A549 (cell line): ENCODE results near the gene PHAF1. TPM values are rescaled to one million over a fixed set of nuclear protein-coding genes. Genes with fewer than 3 reads are reported as not detected.
A peak's percentile ranks its signal among the peaks of the same experiment; 100 is the strongest.

Experiments
- ATAC-seq, 2 experiments: fragments of 200-7000 bp in 1 of 2; fragments of >200 bp in 1 of 2; cut with Nextera tagmentation in 1 of 2; cut with Tn5 transposase in 1 of 2; 3 replicates each; pipeline versions ENCODE4 v1.8.0 to v1.9.1; 2018 to 2020; ENCODE audit warnings: mild to moderate bottlenecking in 1 of 2, moderate library complexity in 1 of 2
- CTCF ChIA-PET: fragments of 300-600 bp; sonication (Branson Sonifier 250); formaldehyde crosslinking; extraction: SDS; loops from one replicate; lab custom pipeline; 2021; ENCODE audit warnings: antibody characterized with exemption, inconsistent platforms; lab: Yijun Ruan, JAX
- POLR2A ChIA-PET: fragments of 350-600 bp; formaldehyde crosslinking; extraction: SDS; loops from one replicate; lab custom pipeline; 2021; ENCODE audit warnings: antibody characterized with exemption, inconsistent platforms; lab: Yijun Ruan, JAX
- DNase-seq, 2 experiments: peaks; one replicate each; pipeline versions ENCODE4 v3.0.0 to v3.0.0-alpha.2; 2011 to 2016; ENCODE audit warnings: low read depth in 1 of 2, low spot score in 1 of 2
- FAIRE-seq: peaks from 2 replicates; lab custom pipeline; 2011; peaks lifted over from hg19 to GRCh38; lab: Jason Lieb, UNC
- H3K27ac ChIP-seq, 2 experiments: fragments of >200 bp; sonication (Bioruptor Twin); formaldehyde crosslinking; 3 replicates each; pipeline ENCODE4 v1.5.1; 2016 to 2017
- H3K4me1 ChIP-seq: fragments of >200 bp; sonication (Bioruptor Twin); formaldehyde crosslinking; 3 replicates; pipeline ENCODE4 v1.6.1; 2016
- H3K4me2 ChIP-seq: fragments of >200 bp; sonication (Bioruptor Twin); formaldehyde crosslinking; 3 replicates; pipeline ENCODE4 v1.6.1; 2016
- H3K4me3 ChIP-seq: fragments of >200 bp; sonication (Bioruptor Twin); formaldehyde crosslinking; 3 replicates; pipeline ENCODE4 v1.5.1; 2016
- H3K9me3 ChIP-seq: fragments of >200 bp; sonication (Bioruptor Twin); formaldehyde crosslinking; 3 replicates; pipeline ENCODE4 v1.6.1; 2016
- BHLHE40 ChIP-seq: IDR thresholded peaks from 2 replicates; pipeline ENCODE4 v1.6.1; 2012; ENCODE audit warnings: low read depth, low read length, inconsistent platforms
- CBX2 ChIP-seq: fragments of 200-600 bp; sonication (generic); IDR thresholded peaks from 2 replicates; pipeline ENCODE4 v1.6.1; 2016; ENCODE audit warnings: low read depth, mild to moderate bottlenecking, borderline replicate concordance
- CBX8 ChIP-seq: fragments of 200-600 bp; sonication (generic); IDR thresholded peaks from 2 replicates; pipeline ENCODE4 v1.6.1; 2016
- CEBPB ChIP-seq, 2 experiments: fragments of >200 bp in 1 of 2; sonication (Bioruptor Twin) in 1 of 2; formaldehyde crosslinking in 1 of 2; IDR thresholded peaks; 2 replicates each; pipeline ENCODE4 v1.6.1; 2012 to 2016
- CHD2 ChIP-seq: fragments of 150-350 bp; IDR thresholded peaks from 2 replicates; pipeline ENCODE4 v1.6.1; 2014; ENCODE audit warnings: low read length; ENCODE audit not compliant: partially characterized antibody
- CHD4 ChIP-seq: fragments of 200-600 bp; sonication (generic); IDR thresholded peaks from 2 replicates; pipeline ENCODE4 v1.6.1; 2016; ENCODE audit warnings: antibody characterized with exemption, mild to moderate bottlenecking, borderline replicate concordance
- EHF ChIP-seq: fragments of 250-450 bp; sonication (Bioruptor Pico); IDR thresholded peaks from 2 replicates; pipeline ENCODE4 v1.5.0; 2020; ENCODE audit warnings: mild to moderate bottlenecking
- ELK1 ChIP-seq: fragments of 150-350 bp; IDR thresholded peaks from 2 replicates; pipeline ENCODE4 v1.6.1; 2014; ENCODE audit warnings: low read depth, mild to moderate bottlenecking, low read length
- EP300 ChIP-seq, 2 experiments: fragments of >200 bp; sonication (Bioruptor Twin); formaldehyde crosslinking; IDR thresholded peaks; 2 replicates in 1 of 2; 3 replicates in 1 of 2; pipeline ENCODE4 v1.6.1; 2016 to 2017
- FOSB ChIP-seq: fragments of 250-450 bp; sonication (Bioruptor Pico); IDR thresholded peaks from 2 replicates; pipeline ENCODE4 v1.5.0; 2020; ENCODE audit warnings: mild to moderate bottlenecking, moderate library complexity
- FOSL2 ChIP-seq, 2 experiments: fragments of 450-650 bp in 1 of 2; fragments of >200 bp in 1 of 2; sonication (Bioruptor Twin) in 1 of 2; formaldehyde crosslinking; IDR thresholded peaks; 2 replicates each; pipeline versions ENCODE4 v1.5.0 to v1.6.1; 2016 to 2020; ENCODE audit warnings: mild to moderate bottlenecking in 1 of 2, moderate library complexity in 1 of 2
- FOXS1 ChIP-seq: fragments of 250-450 bp; sonication (Bioruptor Pico); IDR thresholded peaks from 2 replicates; pipeline ENCODE4 v1.5.0; 2020; ENCODE audit warnings: mild to moderate bottlenecking, moderate library complexity
- HMGXB4 ChIP-seq: fragments of 250-450 bp; sonication (Bioruptor Pico); IDR thresholded peaks from 2 replicates; pipeline ENCODE4 v1.5.0; 2021; ENCODE audit warnings: mild to moderate bottlenecking, moderate library complexity, borderline replicate concordance
- HOXB13 ChIP-seq: fragments of 250-450 bp; sonication (Bioruptor Pico); IDR thresholded peaks from 2 replicates; pipeline ENCODE4 v1.5.0; 2020; ENCODE audit warnings: low read depth, mild to moderate bottlenecking, moderate library complexity
- JUN ChIP-seq, 2 experiments: fragments of >200 bp; sonication (Bioruptor Twin); formaldehyde crosslinking; IDR thresholded peaks; 2 replicates in 1 of 2; 3 replicates in 1 of 2; pipeline ENCODE4 v1.6.1; 2016 to 2017
- KDM5A ChIP-seq: fragments of 200-600 bp; sonication (generic); IDR thresholded peaks from 2 replicates; pipeline ENCODE4 v1.6.1; 2016; ENCODE audit warnings: antibody characterized with exemption, mild to moderate bottlenecking
- MAFK ChIP-seq: fragments of 450-650 bp; IDR thresholded peaks from 2 replicates; pipeline ENCODE4 v1.6.1; 2014; ENCODE audit not compliant: partially characterized antibody
- PHF8 ChIP-seq: fragments of 200-600 bp; sonication (generic); IDR thresholded peaks from 2 replicates; pipeline ENCODE4 v1.6.1; 2016; ENCODE audit warnings: low read depth, mild to moderate bottlenecking, antibody characterized with exemption, moderate library complexity, borderline replicate concordance
- RARB ChIP-seq: fragments of 250-450 bp; sonication (Bioruptor Pico); IDR thresholded peaks from 2 replicates; pipeline ENCODE4 v1.8.0; 2021; ENCODE audit warnings: mild to moderate bottlenecking, moderate library complexity
- RFX5 ChIP-seq: fragments of 450-650 bp; IDR thresholded peaks from 2 replicates; pipeline ENCODE4 v1.7.1; 2014; ENCODE audit warnings: antibody characterized with exemption, mild to moderate bottlenecking, moderate library complexity
- SMC3 ChIP-seq: fragments of >200 bp; sonication (Bioruptor Twin); formaldehyde crosslinking; IDR thresholded peaks from 3 replicates; pipeline ENCODE4 v1.6.1; 2018; ENCODE audit warnings: inconsistent platforms
- SREBF2 ChIP-seq: fragments of 450-650 bp; IDR thresholded peaks from 2 replicates; pipeline ENCODE4 v1.6.1; 2014; ENCODE audit warnings: mild to moderate bottlenecking, moderate library complexity
- TP53 ChIP-seq: fragments of 250-450 bp; sonication (Bioruptor Pico); IDR thresholded peaks from 2 replicates; pipeline ENCODE4 v1.5.0; 2021; ENCODE audit warnings: mild to moderate bottlenecking, moderate library complexity
- ZFP36 ChIP-seq: fragments of 450-650 bp; IDR thresholded peaks from 2 replicates; pipeline ENCODE4 v1.6.1; 2014; ENCODE audit warnings: borderline replicate concordance; ENCODE audit not compliant: partially characterized antibody
- ZNF302 ChIP-seq: fragments of 250-450 bp; sonication (Bioruptor Pico); IDR thresholded peaks from 2 replicates; pipeline ENCODE4 v1.9.0; 2021; ENCODE audit warnings: inconsistent platforms, mild to moderate bottlenecking, moderate library complexity
- ZSCAN20 ChIP-seq: fragments of 250-450 bp; sonication (Bioruptor Pico); IDR thresholded peaks from 2 replicates; pipeline ENCODE4 v1.8.0; 2022; ENCODE audit warnings: mild to moderate bottlenecking, moderate library complexity
- WGBS: methylation state at CpG from one replicate; pipeline ENCODE4 v1.1.6; 2017; ENCODE audit errors: missing lambda C conversion rate; 5-methylcytosine and 5-hydroxymethylcytosine counted together
- polyA plus RNA-seq, 4 experiments: library from polyadenylated mRNA; depleted of rRNA in 3 of 4; stranded (reverse); fragments of >200 nt; fragmentation: RNase III in 1 of 4; extraction: RNeasy Plus Mini Kit Qiagen cat#74134 plus additional on column Dnase treatment in 1 of 4; gene quantifications; 2 replicates in 3 of 4; 3 replicates in 1 of 4; pipeline ENCODE4 v1.2.3, GENCODE V29; 2011 to 2017
- TF ChIP-seq, protein P1 (sequence below): fragments of 450-650 bp; IDR thresholded peaks from 2 replicates; pipeline ENCODE4 v1.6.1; 2014; ENCODE audit warnings: antibody characterized with exemption
- TF ChIP-seq, protein P2 (sequence below): fragments of >200 bp; sonication (Bioruptor Twin); formaldehyde crosslinking; IDR thresholded peaks from 3 replicates; pipeline ENCODE4 v1.5.1; 2016
- TF ChIP-seq, protein P3 (sequence below): IDR thresholded peaks from 2 replicates; pipeline ENCODE4 v1.6.1; 2012; ENCODE audit warnings: low read depth, borderline replicate concordance
- TF ChIP-seq, protein P4 (sequence below): fragments of >200 bp; sonication (Bioruptor Twin); formaldehyde crosslinking; IDR thresholded peaks from 3 replicates; pipeline ENCODE4 v1.6.1; 2016
- TF ChIP-seq, protein P5 (sequence below): fragments of 250-450 bp; sonication (Bioruptor Pico); IDR thresholded peaks from 2 replicates; pipeline ENCODE4 v1.5.0; 2020; ENCODE audit warnings: low read depth, mild to moderate bottlenecking, moderate library complexity

The PHAF1 gene
- polyA plus RNA-seq, 2 of the 4 experiments (the other 2 are of a cell fraction) = 21.6 to 37.6 TPM

GRCh38 chr16:67183627-67184452 lies 74.1 kb downstream of the PHAF1 start, which contains the start of gene MATCAP1:
TSS of gene MATCAP1 (minus strand) at chr16:67183963. CDS start at chr16:67180610, 3,353 bp downstream.
- FAIRE-seq (peak; percentile 94), DNase-seq (peak; percentile 98 to 99), ATAC-seq (peak; percentile 72 to 87)
- Histone ChIP-seq H3K4me1 (peaks cover 33% of the 10 kb centered on the region), H3K9me3 (no peaks in the 10 kb centered on the region), H3K4me3 (peak within 1 kb of the TSS; percentile 66), H3K27ac (peak within 1 kb of the TSS; percentile 93 to 97), H3K4me2 (peak within 1 kb of the TSS; percentile 89)
- ChIA-PET CTCF (interaction anchor here (1.3 to 10.7 kb wide), 17 partner anchors 12 to 244 kb away, joined by 3 to 162 read pairs (median 5); partner anchors contain the start of genes CES3, FBXL8, NOL3 and TMEM208), POLR2A (interaction anchor here (1.6 kb wide), 1 partner anchor 9 kb away, joined by 3 read pairs; no protein-coding TSS in a partner anchor)
- WGBS = 2% methylated on average over 47 of the region's 77 CpGs
- TF ChIP-seq HMGXB4 (CRISPR knock-in tag) (no peak), ELK1 (no peak), PHF8 (peak; percentile 61), MAFK (no peak), CHD2 (peak; percentile 9), ZSCAN20 (CRISPR knock-in tag) (no peak), FOXS1 (CRISPR knock-in tag) (no peak), CHD4 (no peak), ZFP36 (no peak), BHLHE40 (no peak), EP300 (IDR thresholded peaks at IDR 0.05) (no peak), ZNF302 (no peak), SREBF2 (no peak), CBX8 (no peak), EHF (no peak), JUN (IDR thresholded peaks at IDR 0.05) (peak; percentile 39 to 64; a peak in 3 of 5 replicates), FOSL2 (IDR thresholded peaks at IDR 0.05) (no peak), FOSL2 (CRISPR knock-in tag; IDR thresholded peaks at IDR 0.05) (no peak; the same call in 1 of the 2 replicates), RFX5 (peak; percentile 54; the same call in 1 of the 2 replicates), CBX2 (no peak), KDM5A (no peak), HOXB13 (CRISPR knock-in tag) (no peak), TP53 (CRISPR knock-in tag) (no peak), RARB (CRISPR knock-in tag) (no peak), CEBPB (IDR thresholded peaks at IDR 0.05) (peak in 1 of 2 experiments; percentile 77; a peak in 3 of 4 replicates), FOSB (CRISPR knock-in tag) (no peak), SMC3 (no peak)
- TF ChIP-seq, protein P1, sequence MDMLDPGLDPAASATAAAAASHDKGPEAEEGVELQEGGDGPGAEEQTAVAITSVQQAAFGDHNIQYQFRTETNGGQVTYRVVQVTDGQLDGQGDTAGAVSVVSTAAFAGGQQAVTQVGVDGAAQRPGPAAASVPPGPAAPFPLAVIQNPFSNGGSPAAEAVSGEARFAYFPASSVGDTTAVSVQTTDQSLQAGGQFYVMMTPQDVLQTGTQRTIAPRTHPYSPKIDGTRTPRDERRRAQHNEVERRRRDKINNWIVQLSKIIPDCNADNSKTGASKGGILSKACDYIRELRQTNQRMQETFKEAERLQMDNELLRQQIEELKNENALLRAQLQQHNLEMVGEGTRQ = no peak
- TF ChIP-seq, protein P2, sequence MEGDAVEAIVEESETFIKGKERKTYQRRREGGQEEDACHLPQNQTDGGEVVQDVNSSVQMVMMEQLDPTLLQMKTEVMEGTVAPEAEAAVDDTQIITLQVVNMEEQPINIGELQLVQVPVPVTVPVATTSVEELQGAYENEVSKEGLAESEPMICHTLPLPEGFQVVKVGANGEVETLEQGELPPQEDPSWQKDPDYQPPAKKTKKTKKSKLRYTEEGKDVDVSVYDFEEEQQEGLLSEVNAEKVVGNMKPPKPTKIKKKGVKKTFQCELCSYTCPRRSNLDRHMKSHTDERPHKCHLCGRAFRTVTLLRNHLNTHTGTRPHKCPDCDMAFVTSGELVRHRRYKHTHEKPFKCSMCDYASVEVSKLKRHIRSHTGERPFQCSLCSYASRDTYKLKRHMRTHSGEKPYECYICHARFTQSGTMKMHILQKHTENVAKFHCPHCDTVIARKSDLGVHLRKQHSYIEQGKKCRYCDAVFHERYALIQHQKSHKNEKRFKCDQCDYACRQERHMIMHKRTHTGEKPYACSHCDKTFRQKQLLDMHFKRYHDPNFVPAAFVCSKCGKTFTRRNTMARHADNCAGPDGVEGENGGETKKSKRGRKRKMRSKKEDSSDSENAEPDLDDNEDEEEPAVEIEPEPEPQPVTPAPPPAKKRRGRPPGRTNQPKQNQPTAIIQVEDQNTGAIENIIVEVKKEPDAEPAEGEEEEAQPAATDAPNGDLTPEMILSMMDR = no peak
- TF ChIP-seq, protein P3, sequence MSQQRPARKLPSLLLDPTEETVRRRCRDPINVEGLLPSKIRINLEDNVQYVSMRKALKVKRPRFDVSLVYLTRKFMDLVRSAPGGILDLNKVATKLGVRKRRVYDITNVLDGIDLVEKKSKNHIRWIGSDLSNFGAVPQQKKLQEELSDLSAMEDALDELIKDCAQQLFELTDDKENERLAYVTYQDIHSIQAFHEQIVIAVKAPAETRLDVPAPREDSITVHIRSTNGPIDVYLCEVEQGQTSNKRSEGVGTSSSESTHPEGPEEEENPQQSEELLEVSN = peak; percentile 31; the same call in 1 of the 2 replicates
- TF ChIP-seq, protein P4, sequence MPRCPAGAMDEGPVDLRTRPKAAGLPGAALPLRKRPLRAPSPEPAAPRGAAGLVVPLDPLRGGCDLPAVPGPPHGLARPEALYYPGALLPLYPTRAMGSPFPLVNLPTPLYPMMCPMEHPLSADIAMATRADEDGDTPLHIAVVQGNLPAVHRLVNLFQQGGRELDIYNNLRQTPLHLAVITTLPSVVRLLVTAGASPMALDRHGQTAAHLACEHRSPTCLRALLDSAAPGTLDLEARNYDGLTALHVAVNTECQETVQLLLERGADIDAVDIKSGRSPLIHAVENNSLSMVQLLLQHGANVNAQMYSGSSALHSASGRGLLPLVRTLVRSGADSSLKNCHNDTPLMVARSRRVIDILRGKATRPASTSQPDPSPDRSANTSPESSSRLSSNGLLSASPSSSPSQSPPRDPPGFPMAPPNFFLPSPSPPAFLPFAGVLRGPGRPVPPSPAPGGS = no peak
- TF ChIP-seq, protein P5, sequence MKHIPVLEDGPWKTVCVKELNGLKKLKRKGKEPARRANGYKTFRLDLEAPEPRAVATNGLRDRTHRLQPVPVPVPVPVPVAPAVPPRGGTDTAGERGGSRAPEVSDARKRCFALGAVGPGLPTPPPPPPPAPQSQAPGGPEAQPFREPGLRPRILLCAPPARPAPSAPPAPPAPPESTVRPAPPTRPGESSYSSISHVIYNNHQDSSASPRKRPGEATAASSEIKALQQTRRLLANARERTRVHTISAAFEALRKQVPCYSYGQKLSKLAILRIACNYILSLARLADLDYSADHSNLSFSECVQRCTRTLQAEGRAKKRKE (CRISPR knock-in tag) = no peak
